HepG2 (cell line): Measurements from ENCODE around the gene PLA2G4A. TPM values are rescaled to one million over a fixed set of nuclear protein-coding genes. Genes with fewer than 3 reads are reported as not detected.

ENCODE experiments used
- AHR ChIP-seq: IDR thresholded peaks from 2 replicates; pipeline ENCODE4 v1.6.1; 2018; ENCODE audit warnings: missing genetic modification reagents, missing compliant biosample characterization
- KLF15 ChIP-seq: sonication (generic); formaldehyde crosslinking; IDR thresholded peaks from 2 replicates; pipeline ENCODE4 v1.8.1; 2023; ENCODE audit warnings: borderline replicate concordance, mild to moderate bottlenecking, inconsistent platforms, missing genetic modification reagents, mixed read lengths
- NKX3-1 ChIP-seq: sonication (generic); formaldehyde crosslinking; IDR thresholded peaks from 2 replicates; pipeline ENCODE4 v1.5.0; 2020; ENCODE audit warnings: missing genetic modification reagents
- SIX4 ChIP-seq: sonication (generic); formaldehyde crosslinking; IDR thresholded peaks from 2 replicates; pipeline ENCODE4 v1.4.0; 2020; ENCODE audit warnings: missing genetic modification reagents
- TSC22D2 ChIP-seq: sonication (generic); formaldehyde crosslinking; IDR thresholded peaks from 2 replicates; pipeline ENCODE4 v1.5.1; 2020; ENCODE audit warnings: missing genetic modification reagents, mild to moderate bottlenecking, borderline replicate concordance
- ZNF3 ChIP-seq: IDR thresholded peaks from 2 replicates; pipeline ENCODE4 v1.7.0; 2017; ENCODE audit warnings: inconsistent platforms
- polyA plus RNA-seq, 8 experiments: library from polyadenylated mRNA; depleted of rRNA in 3 of 8; stranded (reverse) in 7 of 8; unstranded in 1 of 8; fragments of >200 nt; fragmentation: Illumina TruSeq in 4 of 8; extraction: Trizol in 4 of 8; gene quantifications; 2 replicates each; pipeline versions ENCODE4 v1.2.1 to v1.2.3, GENCODE V29; 2011 to 2016; ENCODE audit warnings: low read depth in 4 of 8, missing spikeins in 1 of 8, mixed read lengths in 1 of 8; ENCODE audit not compliant: insufficient read depth in 1 of 8
- total RNA-seq, 5 experiments: library from RNA; depleted of rRNA; stranded (reverse); fragments of >200 nt; fragmentation: Illumina TruSeq; extraction: Trizol; gene quantifications; 2 replicates each; pipeline ENCODE4 v1.2.3, GENCODE V29; 2016; ENCODE audit warnings: low read depth in 1 of 5
- TF ChIP-seq, protein P1 (sequence below): sonication (generic); formaldehyde crosslinking; IDR thresholded peaks from 2 replicates; pipeline ENCODE4 v1.8.1; 2023; ENCODE audit warnings: mild to moderate bottlenecking, missing genetic modification reagents
- TF ChIP-seq, protein P2 (sequence below): sonication (generic); formaldehyde crosslinking; IDR thresholded peaks from 2 replicates; pipeline ENCODE4 v1.4.0; 2020; ENCODE audit warnings: mild to moderate bottlenecking, low read depth, missing genetic modification reagents
- TF ChIP-seq, protein P3 (sequence below): sonication (generic); formaldehyde crosslinking; conservative IDR thresholded peaks from 2 replicates; pipeline ENCODE4 v1.5.0; 2020; ENCODE audit warnings: missing genetic modification reagents

Gene PLA2G4A
- total and polyA plus RNA-seq, 2 of the 13 experiments (the other 11 are each of a cell fraction or from before 2014, with no cell fraction given): not detected

DNA sequence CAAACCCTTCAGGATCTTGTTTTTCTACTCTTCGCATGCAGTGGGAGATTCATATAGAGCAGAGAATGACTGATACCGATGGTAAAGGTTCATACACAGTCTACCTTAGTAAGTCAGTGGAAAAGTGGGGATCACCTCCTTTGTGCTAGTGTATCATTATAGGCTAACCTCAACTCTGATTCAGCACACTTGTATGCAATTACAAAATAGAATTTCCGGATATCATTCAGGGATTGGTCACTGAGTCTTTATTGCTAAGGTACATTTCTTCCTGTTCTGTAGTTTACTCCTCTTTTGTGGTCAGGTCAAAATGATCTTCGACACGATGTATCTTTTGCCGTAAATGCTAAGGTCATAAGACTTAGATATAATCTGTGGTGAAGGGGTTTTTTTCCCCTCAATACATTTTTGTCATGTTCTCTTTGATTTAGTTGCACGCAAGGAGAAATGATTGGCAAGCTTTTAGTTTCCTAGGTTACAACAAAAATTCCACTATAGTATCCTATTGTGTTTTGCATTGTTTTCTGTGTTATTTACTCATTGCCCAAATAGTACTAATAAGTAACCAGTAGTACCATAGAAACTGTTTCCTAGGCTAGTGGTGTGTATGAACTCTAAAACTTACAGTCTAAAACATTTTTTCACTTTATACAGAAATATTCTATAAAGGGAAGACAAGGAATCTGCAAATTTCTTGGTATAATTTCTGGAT is 35.7 kb upstream of the PLA2G4A start (continued):
- TF ChIP-seq AHR (CRISPR knock-in tag) (no peak), TSC22D2 (CRISPR knock-in tag) (no peak), NKX3-1 (no peak), ZNF3 (CRISPR knock-in tag) (no peak), SIX4 (no peak), KLF15 (CRISPR knock-in tag) (no peak)
- TF ChIP-seq, protein P1, sequence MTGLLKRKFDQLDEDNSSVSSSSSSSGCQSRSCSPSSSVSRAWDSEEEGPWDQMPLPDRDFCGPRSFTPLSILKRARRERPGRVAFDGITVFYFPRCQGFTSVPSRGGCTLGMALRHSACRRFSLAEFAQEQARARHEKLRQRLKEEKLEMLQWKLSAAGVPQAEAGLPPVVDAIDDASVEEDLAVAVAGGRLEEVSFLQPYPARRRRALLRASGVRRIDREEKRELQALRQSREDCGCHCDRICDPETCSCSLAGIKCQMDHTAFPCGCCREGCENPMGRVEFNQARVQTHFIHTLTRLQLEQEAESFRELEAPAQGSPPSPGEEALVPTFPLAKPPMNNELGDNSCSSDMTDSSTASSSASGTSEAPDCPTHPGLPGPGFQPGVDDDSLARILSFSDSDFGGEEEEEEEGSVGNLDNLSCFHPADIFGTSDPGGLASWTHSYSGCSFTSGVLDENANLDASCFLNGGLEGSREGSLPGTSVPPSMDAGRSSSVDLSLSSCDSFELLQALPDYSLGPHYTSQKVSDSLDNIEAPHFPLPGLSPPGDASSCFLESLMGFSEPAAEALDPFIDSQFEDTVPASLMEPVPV: no peak
- TF ChIP-seq, protein P2, sequence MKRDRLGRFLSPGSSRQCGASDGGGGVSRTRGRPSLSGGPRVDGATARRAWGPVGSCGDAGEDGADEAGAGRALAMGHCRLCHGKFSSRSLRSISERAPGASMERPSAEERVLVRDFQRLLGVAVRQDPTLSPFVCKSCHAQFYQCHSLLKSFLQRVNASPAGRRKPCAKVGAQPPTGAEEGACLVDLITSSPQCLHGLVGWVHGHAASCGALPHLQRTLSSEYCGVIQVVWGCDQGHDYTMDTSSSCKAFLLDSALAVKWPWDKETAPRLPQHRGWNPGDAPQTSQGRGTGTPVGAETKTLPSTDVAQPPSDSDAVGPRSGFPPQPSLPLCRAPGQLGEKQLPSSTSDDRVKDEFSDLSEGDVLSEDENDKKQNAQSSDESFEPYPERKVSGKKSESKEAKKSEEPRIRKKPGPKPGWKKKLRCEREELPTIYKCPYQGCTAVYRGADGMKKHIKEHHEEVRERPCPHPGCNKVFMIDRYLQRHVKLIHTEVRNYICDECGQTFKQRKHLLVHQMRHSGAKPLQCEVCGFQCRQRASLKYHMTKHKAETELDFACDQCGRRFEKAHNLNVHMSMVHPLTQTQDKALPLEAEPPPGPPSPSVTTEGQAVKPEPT (CRISPR knock-in tag): no peak
- TF ChIP-seq, protein P3, sequence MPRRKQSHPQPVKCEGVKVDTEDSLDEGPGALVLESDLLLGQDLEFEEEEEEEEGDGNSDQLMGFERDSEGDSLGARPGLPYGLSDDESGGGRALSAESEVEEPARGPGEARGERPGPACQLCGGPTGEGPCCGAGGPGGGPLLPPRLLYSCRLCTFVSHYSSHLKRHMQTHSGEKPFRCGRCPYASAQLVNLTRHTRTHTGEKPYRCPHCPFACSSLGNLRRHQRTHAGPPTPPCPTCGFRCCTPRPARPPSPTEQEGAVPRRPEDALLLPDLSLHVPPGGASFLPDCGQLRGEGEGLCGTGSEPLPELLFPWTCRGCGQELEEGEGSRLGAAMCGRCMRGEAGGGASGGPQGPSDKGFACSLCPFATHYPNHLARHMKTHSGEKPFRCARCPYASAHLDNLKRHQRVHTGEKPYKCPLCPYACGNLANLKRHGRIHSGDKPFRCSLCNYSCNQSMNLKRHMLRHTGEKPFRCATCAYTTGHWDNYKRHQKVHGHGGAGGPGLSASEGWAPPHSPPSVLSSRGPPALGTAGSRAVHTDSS (CRISPR knock-in tag): no peak
